SK-N-SH (cell line): ENCODE measurements around the gene CDC34. TPM values are rescaled to one million over a fixed set of nuclear protein-coding genes. Genes with fewer than 3 reads are reported as not detected.

Source experiments
- CTCF ChIA-PET: fragments of 300-600, 350-600 bp; formaldehyde crosslinking; extraction: SDS; loops from one replicate; lab custom pipeline; 2021; lab: Yijun Ruan, JAX
- POLR2A ChIA-PET: fragments of 350-600 bp; sonication (Branson Sonifier 250); formaldehyde crosslinking; extraction: SDS; loops from one replicate; lab custom pipeline; 2020; ENCODE audit warnings: antibody characterized with exemption, inconsistent platforms; lab: Yijun Ruan, JAX
- DNase-seq: peaks from one replicate; pipeline ENCODE4 v3.0.0; 2012
- H2AFZ ChIP-seq: fragments of 200-600 bp; sonication (generic); 2 replicates; pipeline ENCODE4 v1.8.1; 2016; ENCODE audit warnings: antibody characterized with exemption, mild to moderate bottlenecking, low read depth
- H3F3A ChIP-seq: fragments of 200-600 bp; sonication (generic); replicated peaks from 2 replicates; pipeline ENCODE3; 2016; ENCODE audit warnings: antibody characterized with exemption, mild to moderate bottlenecking; ENCODE audit not compliant: insufficient read depth
- H3K27ac ChIP-seq, 2 experiments: fragments of 200-500 bp in 1 of 2; fragments of 200-600 bp in 1 of 2; sonication (Bioruptor generic) in 1 of 2; sonication (generic), shearing (Covaris generic) in 1 of 2; 2 replicates each; pipeline versions ENCODE4 v1.5.1 to v1.6.1; 2014 to 2016; ENCODE audit warnings: low read depth in 2 of 2, inconsistent platforms in 1 of 2, low read length in 1 of 2, mild to moderate bottlenecking in 1 of 2, mixed read lengths in 1 of 2
- H3K27me3 ChIP-seq: fragments of 200-600 bp; sonication (generic), shearing (Covaris generic); 2 replicates; pipeline ENCODE4 v1.6.1; 2016; ENCODE audit warnings: mixed run types; ENCODE audit not compliant: insufficient read depth
- H3K36me3 ChIP-seq, 2 experiments: fragments of 200-500 bp in 1 of 2; fragments of 200-600 bp in 1 of 2; sonication (Bioruptor generic) in 1 of 2; sonication (generic) in 1 of 2; replicated peaks in 1 of 2; 2 replicates each; pipeline versions ENCODE3 to v1.5.1; 2014 to 2016; ENCODE audit warnings: low read length in 1 of 2, mild to moderate bottlenecking in 1 of 2; ENCODE audit not compliant: insufficient read depth in 2 of 2, control insufficient read depth in 1 of 2
- H3K4me1 ChIP-seq, 2 experiments: fragments of 200-500 bp in 1 of 2; fragments of 200-600 bp in 1 of 2; sonication (Bioruptor generic) in 1 of 2; sonication (generic), shearing (Covaris generic) in 1 of 2; 2 replicates each; pipeline versions ENCODE4 v1.5.1 to v1.6.1; 2014 to 2016; ENCODE audit warnings: low read depth in 1 of 2, low read length in 1 of 2, mixed run types in 1 of 2; ENCODE audit not compliant: insufficient read depth in 2 of 2, control insufficient read depth in 1 of 2
- H3K4me2 ChIP-seq: fragments of 200-600 bp; sonication (generic), shearing (Covaris generic); 2 replicates; pipeline ENCODE4 v1.6.1; 2017; ENCODE audit warnings: mixed run types
- H3K4me3 ChIP-seq, 2 experiments: fragments of 200-500 bp in 1 of 2; fragments of 200-600 bp in 1 of 2; sonication (Bioruptor generic) in 1 of 2; sonication (generic), shearing (Covaris generic) in 1 of 2; 2 replicates each; pipeline versions ENCODE4 v1.5.1 to v1.8.1; 2014 to 2016; ENCODE audit warnings: low read depth in 2 of 2, inconsistent platforms in 1 of 2, low read length in 1 of 2, mild to moderate bottlenecking in 1 of 2, mixed read lengths in 1 of 2, moderate library complexity in 1 of 2
- H3K79me2 ChIP-seq: fragments of 200-600 bp; sonication (generic); 2 replicates; pipeline ENCODE4 v1.8.1; 2017; ENCODE audit warnings: mild to moderate bottlenecking; ENCODE audit not compliant: insufficient read depth
- H3K9ac ChIP-seq: fragments of 200-600 bp; sonication (generic); 2 replicates; pipeline ENCODE4 v1.6.1; 2017; ENCODE audit warnings: mixed run types
- H3K9me2 ChIP-seq: fragments of 200-600 bp; sonication (generic); 2 replicates; pipeline ENCODE4 v1.6.1; 2017; ENCODE audit warnings: mixed run types
- H3K9me3 ChIP-seq: fragments of 200-600 bp; sonication (generic); 2 replicates; pipeline ENCODE4 v1.6.1; 2017; ENCODE audit warnings: mixed run types, mild to moderate bottlenecking, moderate library complexity
- H4K20me1 ChIP-seq: fragments of 200-600 bp; sonication (generic); 2 replicates; pipeline ENCODE4 v1.6.1; 2017; ENCODE audit warnings: mild to moderate bottlenecking, mixed run types; ENCODE audit not compliant: insufficient read depth
- CHD2 ChIP-seq: fragments of 150-350 bp; IDR thresholded peaks from 2 replicates; pipeline ENCODE4 v1.6.1; 2018; ENCODE audit warnings: low read length; ENCODE audit not compliant: partially characterized antibody
- CTCF ChIP-seq: fragments of 200-600 bp; sonication (generic); IDR thresholded peaks from 2 replicates; pipeline ENCODE4 v1.6.1; 2017; ENCODE audit warnings: antibody characterized with exemption, mild to moderate bottlenecking, moderate library complexity
- EZH2phosphoT487 ChIP-seq: fragments of 200-600 bp; sonication (generic); IDR thresholded peaks from 2 replicates; pipeline ENCODE4 v1.6.1; 2017; ENCODE audit warnings: low read depth, mixed run types, mild to moderate bottlenecking, antibody characterized with exemption, moderate library complexity, borderline replicate concordance
- FOSL2 ChIP-seq: IDR thresholded peaks from 2 replicates; pipeline ENCODE4 v1.4.0; 2012; ENCODE audit warnings: low read depth, mild to moderate bottlenecking, moderate library complexity, borderline replicate concordance
- FOXM1 ChIP-seq: IDR thresholded peaks from 2 replicates; pipeline ENCODE4 v1.4.0; 2012; ENCODE audit warnings: low read depth, mild to moderate bottlenecking
- GABPA ChIP-seq: IDR thresholded peaks from 2 replicates; pipeline ENCODE4 v1.4.0; 2012; ENCODE audit warnings: low read depth, mild to moderate bottlenecking
- IRF3 ChIP-seq: fragments of 150-350 bp; IDR thresholded peaks from 2 replicates; pipeline ENCODE4 v1.6.1; 2016; ENCODE audit warnings: mild to moderate bottlenecking, low read depth, low read length
- JUND ChIP-seq: IDR thresholded peaks from 2 replicates; pipeline ENCODE4 v1.4.0; 2012
- MAX ChIP-seq: IDR thresholded peaks from 2 replicates; pipeline ENCODE4 v1.4.0; 2012; ENCODE audit warnings: low read depth
- NFIC ChIP-seq: IDR thresholded peaks from 2 replicates; pipeline ENCODE4 v1.4.0; 2012; ENCODE audit warnings: borderline replicate concordance
- NRF1 ChIP-seq: IDR thresholded peaks from 2 replicates; pipeline ENCODE4 v1.6.1; 2012; ENCODE audit warnings: low read depth, mild to moderate bottlenecking, low read length
- RCOR1 ChIP-seq: fragments of 150-350 bp; IDR thresholded peaks from 2 replicates; pipeline ENCODE4 v1.6.1; 2017; ENCODE audit warnings: antibody characterized with exemption, low read length
- RFX5 ChIP-seq: IDR thresholded peaks from 2 replicates; pipeline ENCODE4 v1.6.1; 2012; ENCODE audit warnings: mild to moderate bottlenecking, improper control_type of control experiment, low read length
- RXRA ChIP-seq: IDR thresholded peaks from 2 replicates; pipeline ENCODE4 v1.4.0; 2012; ENCODE audit warnings: low read depth, mild to moderate bottlenecking, borderline replicate concordance
- TAF1 ChIP-seq: IDR thresholded peaks from 2 replicates; pipeline ENCODE4 v1.6.1; 2012; ENCODE audit warnings: low read depth, mild to moderate bottlenecking, low read length, moderate library complexity, borderline replicate concordance
- TCF12 ChIP-seq: IDR thresholded peaks from 2 replicates; pipeline ENCODE4 v1.4.0; 2012
- TEAD4 ChIP-seq: IDR thresholded peaks from 2 replicates; pipeline ENCODE4 v1.4.0; 2012; ENCODE audit warnings: mild to moderate bottlenecking, borderline replicate concordance; ENCODE audit not compliant: insufficient read depth
- USF1 ChIP-seq: IDR thresholded peaks from 2 replicates; pipeline ENCODE4 v1.4.0; 2012; ENCODE audit warnings: low read depth, borderline replicate concordance
- WGBS: methylation state at CpG from one replicate; pipeline ENCODE4 v1.1.6; 2017; ENCODE audit warnings: low lambda C conversion rate; 5-methylcytosine and 5-hydroxymethylcytosine counted together
- polyA plus RNA-seq, 3 experiments: library from polyadenylated mRNA; depleted of rRNA; stranded (reverse); fragments of >200 nt; gene quantifications; 2 replicates each; pipeline ENCODE4 v1.2.3, GENCODE V29; 2012
- TF ChIP-seq, protein P1 (sequence below): IDR thresholded peaks from 2 replicates; pipeline ENCODE4 v1.6.1; 2012; ENCODE audit warnings: mild to moderate bottlenecking, low read depth, low read length, moderate library complexity
- TF ChIP-seq, protein P2 (sequence below): fragments of 150-350 bp; IDR thresholded peaks from 2 replicates; pipeline ENCODE4 v1.6.1; 2017; ENCODE audit warnings: antibody characterized with exemption, low read length, low read depth, borderline replicate concordance
- TF ChIP-seq, protein P3 (sequence below): IDR thresholded peaks from 2 replicates; pipeline ENCODE4 v1.4.0; 2012; ENCODE audit warnings: low read depth, borderline replicate concordance

The CDC34 gene
- polyA plus RNA-seq, 1 of the 3 experiments (the other 2 are of a cell fraction) = 96.7 TPM

DNA sequence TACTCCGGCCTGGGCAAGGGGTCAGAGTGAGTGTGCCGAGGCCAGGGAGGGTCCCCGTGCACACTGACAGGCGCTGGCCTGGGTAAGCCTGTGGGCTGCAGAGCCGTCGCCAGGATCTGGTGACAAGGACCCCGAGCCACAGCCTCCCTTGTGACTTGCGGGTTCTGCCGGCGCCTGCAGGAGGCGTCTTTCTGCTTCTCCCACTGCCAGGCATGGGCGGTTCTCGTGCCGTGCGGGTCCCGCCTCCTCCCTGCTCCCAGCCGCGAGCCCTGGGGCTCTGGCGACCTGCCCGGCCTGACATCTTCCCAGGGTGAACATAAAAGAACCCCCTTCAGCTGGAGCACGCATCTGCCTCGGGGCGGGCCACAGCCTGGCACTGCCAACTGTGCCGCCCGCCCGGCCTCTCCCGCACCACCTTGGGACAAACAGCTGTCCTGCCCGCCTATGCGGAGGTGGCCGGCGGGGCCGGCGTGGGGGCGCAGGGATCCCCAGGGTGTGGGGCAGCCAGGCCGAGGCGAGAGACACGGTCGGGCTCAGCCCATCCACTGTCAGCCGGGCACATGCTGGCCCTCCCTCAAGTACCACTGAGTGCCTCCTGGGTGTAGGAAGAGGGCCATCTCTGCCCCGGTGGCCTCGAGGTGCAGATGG, 56.7 kb downstream of the CDC34 start:
- H3K4me2 ChIP-seq = peak overlapping the region; percentile 76; the same call in 1 of the 2 replicates
- no peak for TF ChIP-seq TCF12
- TF ChIP-seq, protein P1, sequence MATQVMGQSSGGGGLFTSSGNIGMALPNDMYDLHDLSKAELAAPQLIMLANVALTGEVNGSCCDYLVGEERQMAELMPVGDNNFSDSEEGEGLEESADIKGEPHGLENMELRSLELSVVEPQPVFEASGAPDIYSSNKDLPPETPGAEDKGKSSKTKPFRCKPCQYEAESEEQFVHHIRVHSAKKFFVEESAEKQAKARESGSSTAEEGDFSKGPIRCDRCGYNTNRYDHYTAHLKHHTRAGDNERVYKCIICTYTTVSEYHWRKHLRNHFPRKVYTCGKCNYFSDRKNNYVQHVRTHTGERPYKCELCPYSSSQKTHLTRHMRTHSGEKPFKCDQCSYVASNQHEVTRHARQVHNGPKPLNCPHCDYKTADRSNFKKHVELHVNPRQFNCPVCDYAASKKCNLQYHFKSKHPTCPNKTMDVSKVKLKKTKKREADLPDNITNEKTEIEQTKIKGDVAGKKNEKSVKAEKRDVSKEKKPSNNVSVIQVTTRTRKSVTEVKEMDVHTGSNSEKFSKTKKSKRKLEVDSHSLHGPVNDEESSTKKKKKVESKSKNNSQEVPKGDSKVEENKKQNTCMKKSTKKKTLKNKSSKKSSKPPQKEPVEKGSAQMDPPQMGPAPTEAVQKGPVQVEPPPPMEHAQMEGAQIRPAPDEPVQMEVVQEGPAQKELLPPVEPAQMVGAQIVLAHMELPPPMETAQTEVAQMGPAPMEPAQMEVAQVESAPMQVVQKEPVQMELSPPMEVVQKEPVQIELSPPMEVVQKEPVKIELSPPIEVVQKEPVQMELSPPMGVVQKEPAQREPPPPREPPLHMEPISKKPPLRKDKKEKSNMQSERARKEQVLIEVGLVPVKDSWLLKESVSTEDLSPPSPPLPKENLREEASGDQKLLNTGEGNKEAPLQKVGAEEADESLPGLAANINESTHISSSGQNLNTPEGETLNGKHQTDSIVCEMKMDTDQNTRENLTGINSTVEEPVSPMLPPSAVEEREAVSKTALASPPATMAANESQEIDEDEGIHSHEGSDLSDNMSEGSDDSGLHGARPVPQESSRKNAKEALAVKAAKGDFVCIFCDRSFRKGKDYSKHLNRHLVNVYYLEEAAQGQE = no peak
- no peak for TF ChIP-seq TAF1
- TF ChIP-seq GABPA = no peak
- TF ChIP-seq CHD2 = peak; percentile 52
- TF ChIP-seq IRF3 = no peak
- no peak for TF ChIP-seq EZH2phosphoT487
- no peak for TF ChIP-seq RXRA
- no peak for TF ChIP-seq FOSL2
- no peak for TF ChIP-seq JUND
- TF ChIP-seq RFX5 = no peak
- peak; percentile 7; the same call in 1 of the 2 replicates for TF ChIP-seq USF1
- TF ChIP-seq CTCF = peak; percentile 72
- peak; percentile 52; the same call in 1 of the 2 replicates for TF ChIP-seq RCOR1
- no peak for TF ChIP-seq NRF1
- TF ChIP-seq FOXM1 = no peak
- peak; percentile 74 for TF ChIP-seq MAX
- TF ChIP-seq TEAD4 = no peak
- TF ChIP-seq, protein P2, sequence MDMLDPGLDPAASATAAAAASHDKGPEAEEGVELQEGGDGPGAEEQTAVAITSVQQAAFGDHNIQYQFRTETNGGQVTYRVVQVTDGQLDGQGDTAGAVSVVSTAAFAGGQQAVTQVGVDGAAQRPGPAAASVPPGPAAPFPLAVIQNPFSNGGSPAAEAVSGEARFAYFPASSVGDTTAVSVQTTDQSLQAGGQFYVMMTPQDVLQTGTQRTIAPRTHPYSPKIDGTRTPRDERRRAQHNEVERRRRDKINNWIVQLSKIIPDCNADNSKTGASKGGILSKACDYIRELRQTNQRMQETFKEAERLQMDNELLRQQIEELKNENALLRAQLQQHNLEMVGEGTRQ = no peak
- TF ChIP-seq NFIC = peak; percentile 30; the same call in 1 of the 2 replicates
- TF ChIP-seq, protein P3, sequence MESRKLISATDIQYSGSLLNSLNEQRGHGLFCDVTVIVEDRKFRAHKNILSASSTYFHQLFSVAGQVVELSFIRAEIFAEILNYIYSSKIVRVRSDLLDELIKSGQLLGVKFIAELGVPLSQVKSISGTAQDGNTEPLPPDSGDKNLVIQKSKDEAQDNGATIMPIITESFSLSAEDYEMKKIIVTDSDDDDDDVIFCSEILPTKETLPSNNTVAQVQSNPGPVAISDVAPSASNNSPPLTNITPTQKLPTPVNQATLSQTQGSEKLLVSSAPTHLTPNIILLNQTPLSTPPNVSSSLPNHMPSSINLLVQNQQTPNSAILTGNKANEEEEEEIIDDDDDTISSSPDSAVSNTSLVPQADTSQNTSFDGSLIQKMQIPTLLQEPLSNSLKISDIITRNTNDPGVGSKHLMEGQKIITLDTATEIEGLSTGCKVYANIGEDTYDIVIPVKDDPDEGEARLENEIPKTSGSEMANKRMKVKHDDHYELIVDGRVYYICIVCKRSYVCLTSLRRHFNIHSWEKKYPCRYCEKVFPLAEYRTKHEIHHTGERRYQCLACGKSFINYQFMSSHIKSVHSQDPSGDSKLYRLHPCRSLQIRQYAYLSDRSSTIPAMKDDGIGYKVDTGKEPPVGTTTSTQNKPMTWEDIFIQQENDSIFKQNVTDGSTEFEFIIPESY = no peak

More for the DNA sequence above, 56.7 kb downstream of the CDC34 start:
- Histone ChIP-seq H3K9me3 (no peaks in the 10 kb centered on the region), H3K9me2 (no peaks in the 10 kb centered on the region), H3K4me1 (peaks cover 4 to 23% of the 10 kb centered on the region in 2 experiments; a peak in 1 of 4 replicates), H3K27me3 (no peaks in the 10 kb centered on the region), H3F3A (peaks cover 20% of the 10 kb centered on the region), H3K9ac (no peak overlapping the region), H3K36me3 (peaks cover 0 to 3% of the 10 kb centered on the region in 2 experiments), H3K4me3 (peak overlapping the region; percentile 32 to 36; a peak in 3 of 4 replicates), H3K27ac (peak overlapping the region; percentile 34 to 47; a peak in 2 of 4 replicates), H2AFZ (no peak overlapping the region), H3K79me2 (peaks cover 4% of the 10 kb centered on the region; the same call in 1 of the 2 replicates), H4K20me1 (peaks cover 41% of the 10 kb centered on the region)
- peak; percentile 92 for DNase-seq
- ChIA-PET CTCF (interaction anchor here (0.8 to 3.7 kb wide), 16 partner anchors 8 to 149 kb away, joined by 3 to 32 read pairs (median 3); partner anchors contain the start of gene FSTL3), POLR2A (interaction anchor here (1.0 kb wide), 1 partner anchor 57 kb away, joined by 3 read pairs; the partner anchor contains the start of gene CDC34)
- WGBS = 4% methylated on average over 15 of the region's 41 CpGs
